ENCODE results near the gene SIGLECL1. TPM values are rescaled to one million over a fixed set of nuclear protein-coding genes. Genes with fewer than 3 reads are reported as not detected.

The SIGLECL1 gene
- total RNA-seq, 1 experiment from 2014 or later: not detected

DNA sequence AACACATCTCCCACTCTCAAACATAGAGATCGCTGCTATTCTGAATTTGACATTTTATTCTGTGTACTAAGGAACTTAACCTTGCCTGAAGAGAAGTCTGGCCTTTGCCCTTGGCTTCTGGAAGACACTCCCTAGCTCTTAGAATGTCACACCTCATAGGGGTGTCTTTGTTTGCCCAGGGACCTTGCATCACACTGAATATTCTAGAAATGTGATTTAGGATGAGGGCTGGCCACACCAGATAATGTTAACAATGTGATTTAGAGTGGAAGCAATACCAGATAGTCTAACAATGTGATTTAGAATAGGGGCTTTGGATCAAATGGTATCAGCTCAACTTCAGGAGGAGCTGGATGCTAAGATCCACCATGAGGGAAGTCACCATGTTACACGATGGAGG is 6.6 kb downstream of the SIGLECL1 start:
- DNase-seq: no peak
- Mint-ChIP-seq H3K27me3 (ENCODE audit: low read depth) (no peaks in the 10 kb centered on the region; the same call in 1 of the 2 replicates), H3K4me3 (no peak overlapping the region), H3K27ac (no peak overlapping the region), H3K36me3 (ENCODE audit: insufficient read depth in 1 of 3, low read depth in 3 of 3) (peaks cover 0 to 4% (median 0%) of the 10 kb centered on the region in 3 experiments; a peak in 2 of 7 replicates), H3K4me1 (peaks cover 12 to 14% of the 10 kb centered on the region in 2 experiments), H3K9me3 (peaks cover 4 to 6% of the 10 kb centered on the region in 2 experiments; a peak in 4 of 5 replicates)
- no peak overlapping the region for H2BK120ac ChIP-seq (ENCODE audit: low read depth, low read length, poor library complexity, severe bottlenecking)
- no peak overlapping the region for H2AFZ ChIP-seq (ENCODE audit: low read length)
- no peak overlapping the region for H4K5ac ChIP-seq (ENCODE audit: insufficient read length, low read depth, low read length)
- no peaks in the 10 kb centered on the region for H3K9me3 ChIP-seq (ENCODE audit: control insufficient read depth, low read depth, low read length)
- H3K23me2 ChIP-seq (ENCODE audit: insufficient read length, low read depth, low read length, poor library complexity, severe bottlenecking): no peaks in the 10 kb centered on the region
- no peak overlapping the region for H3K56ac ChIP-seq (ENCODE audit: insufficient read length, low read depth, low read length)
- no peak overlapping the region for H4K91ac ChIP-seq (ENCODE audit: insufficient read length, low read depth, low read length)
- no peak overlapping the region for H3K9ac ChIP-seq (ENCODE audit: extremely low read depth, insufficient read length, low read length)
- no peak overlapping the region for H3T11ph ChIP-seq (ENCODE audit: low read length)
- H3K14ac ChIP-seq (ENCODE audit: insufficient read depth, low read length): no peak overlapping the region
- no peaks in the 10 kb centered on the region for H4K20me1 ChIP-seq (ENCODE audit: control insufficient read depth, insufficient read depth, insufficient read length)
- TF ChIP-seq, protein P1, sequence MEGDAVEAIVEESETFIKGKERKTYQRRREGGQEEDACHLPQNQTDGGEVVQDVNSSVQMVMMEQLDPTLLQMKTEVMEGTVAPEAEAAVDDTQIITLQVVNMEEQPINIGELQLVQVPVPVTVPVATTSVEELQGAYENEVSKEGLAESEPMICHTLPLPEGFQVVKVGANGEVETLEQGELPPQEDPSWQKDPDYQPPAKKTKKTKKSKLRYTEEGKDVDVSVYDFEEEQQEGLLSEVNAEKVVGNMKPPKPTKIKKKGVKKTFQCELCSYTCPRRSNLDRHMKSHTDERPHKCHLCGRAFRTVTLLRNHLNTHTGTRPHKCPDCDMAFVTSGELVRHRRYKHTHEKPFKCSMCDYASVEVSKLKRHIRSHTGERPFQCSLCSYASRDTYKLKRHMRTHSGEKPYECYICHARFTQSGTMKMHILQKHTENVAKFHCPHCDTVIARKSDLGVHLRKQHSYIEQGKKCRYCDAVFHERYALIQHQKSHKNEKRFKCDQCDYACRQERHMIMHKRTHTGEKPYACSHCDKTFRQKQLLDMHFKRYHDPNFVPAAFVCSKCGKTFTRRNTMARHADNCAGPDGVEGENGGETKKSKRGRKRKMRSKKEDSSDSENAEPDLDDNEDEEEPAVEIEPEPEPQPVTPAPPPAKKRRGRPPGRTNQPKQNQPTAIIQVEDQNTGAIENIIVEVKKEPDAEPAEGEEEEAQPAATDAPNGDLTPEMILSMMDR (conservative IDR thresholded peaks at IDR 0.05): no peak
- no peak overlapping the region for H4K8ac ChIP-seq (replicated peaks; ENCODE audit: insufficient read length, low read depth, low read length)
- H3K27me3 ChIP-seq (ENCODE audit: insufficient read depth, low read length): no peaks in the 10 kb centered on the region
- WGBS (ENCODE audit: extremely low coverage, insufficient read length, low lambda C conversion rate): no CpG with 5 or more reads among the region's 2 CpGs
- H3K18ac ChIP-seq (ENCODE audit: insufficient read length, low read depth, low read length): no peak overlapping the region
- H3K4ac ChIP-seq (ENCODE audit: low read depth, low read length): no peak overlapping the region
- H3K4me2 ChIP-seq (ENCODE audit: insufficient read depth, insufficient read length, low read length): no peak overlapping the region
- no peak overlapping the region for H2BK5ac ChIP-seq (ENCODE audit: insufficient read length, low read length)
- no peak overlapping the region for H2BK15ac ChIP-seq (ENCODE audit: low read depth, low read length)
- H2AK5ac ChIP-seq (ENCODE audit: insufficient read length, low read length): no peak overlapping the region
- no peak overlapping the region for H2BK12ac ChIP-seq (ENCODE audit: insufficient read length, low read depth, low read length)
- H3K79me2 ChIP-seq (ENCODE audit: insufficient read depth, low read length): no peaks in the 10 kb centered on the region
- H3K79me1 ChIP-seq (ENCODE audit: insufficient read depth, low read depth, low read length, poor library complexity, severe bottlenecking): no peaks in the 10 kb centered on the region
- no peak overlapping the region for H3K23ac ChIP-seq (ENCODE audit: insufficient read length, low read depth, low read length)
- H3K27ac ChIP-seq (ENCODE audit: insufficient read length, low read depth, low read length): no peak overlapping the region
- H2BK20ac ChIP-seq (ENCODE audit: low read depth, low read length, poor library complexity, severe bottlenecking): no peak overlapping the region
- H3K4me1 ChIP-seq (ENCODE audit: insufficient read depth, low read length): peaks cover 2% of the 10 kb centered on the region; the same call in 1 of the 2 replicates

Data from H9 (cell line).